B cell (primary cell): ENCODE results near the gene MAML3.

ENCODE experiments used
- CTCF ChIP-seq: fragments of 200-600 bp; IDR thresholded peaks from one replicate; pipeline ENCODE4 v1.8.0; 2022; ENCODE audit warnings: antibody characterized with exemption, mild to moderate bottlenecking
- EZH2 ChIP-seq: IDR thresholded peaks from 2 replicates; pipeline ENCODE4 v1.6.1; 2012; ENCODE audit warnings: borderline replicate concordance, low read depth, mild to moderate bottlenecking, moderate library complexity, low read length; ENCODE audit not compliant: insufficient read depth, poor library complexity, severe bottlenecking

- TF ChIP-seq CTCF (no peak), EZH2 (no peak)
These were observed 425.1 kb downstream of the MAML3 start for GRCh38 chr4:139728840-139729239.
